Inferior parietal cortex (tissue), 1 donor: ENCODE measurements around the gene RAB3IL1.

ENCODE experiments used
- DNase-seq: peaks from one replicate; pipeline ENCODE4 v3.0.0-alpha.2; 2016; ENCODE audit errors: extremely low spot score

The RAB3IL1 gene, protein sequence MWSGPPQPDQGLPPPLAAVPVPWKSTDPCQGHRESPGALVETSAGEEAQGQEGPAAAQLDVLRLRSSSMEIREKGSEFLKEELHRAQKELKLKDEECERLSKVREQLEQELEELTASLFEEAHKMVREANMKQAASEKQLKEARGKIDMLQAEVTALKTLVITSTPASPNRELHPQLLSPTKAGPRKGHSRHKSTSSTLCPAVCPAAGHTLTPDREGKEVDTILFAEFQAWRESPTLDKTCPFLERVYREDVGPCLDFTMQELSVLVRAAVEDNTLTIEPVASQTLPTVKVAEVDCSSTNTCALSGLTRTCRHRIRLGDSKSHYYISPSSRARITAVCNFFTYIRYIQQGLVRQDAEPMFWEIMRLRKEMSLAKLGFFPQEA

DNA sequence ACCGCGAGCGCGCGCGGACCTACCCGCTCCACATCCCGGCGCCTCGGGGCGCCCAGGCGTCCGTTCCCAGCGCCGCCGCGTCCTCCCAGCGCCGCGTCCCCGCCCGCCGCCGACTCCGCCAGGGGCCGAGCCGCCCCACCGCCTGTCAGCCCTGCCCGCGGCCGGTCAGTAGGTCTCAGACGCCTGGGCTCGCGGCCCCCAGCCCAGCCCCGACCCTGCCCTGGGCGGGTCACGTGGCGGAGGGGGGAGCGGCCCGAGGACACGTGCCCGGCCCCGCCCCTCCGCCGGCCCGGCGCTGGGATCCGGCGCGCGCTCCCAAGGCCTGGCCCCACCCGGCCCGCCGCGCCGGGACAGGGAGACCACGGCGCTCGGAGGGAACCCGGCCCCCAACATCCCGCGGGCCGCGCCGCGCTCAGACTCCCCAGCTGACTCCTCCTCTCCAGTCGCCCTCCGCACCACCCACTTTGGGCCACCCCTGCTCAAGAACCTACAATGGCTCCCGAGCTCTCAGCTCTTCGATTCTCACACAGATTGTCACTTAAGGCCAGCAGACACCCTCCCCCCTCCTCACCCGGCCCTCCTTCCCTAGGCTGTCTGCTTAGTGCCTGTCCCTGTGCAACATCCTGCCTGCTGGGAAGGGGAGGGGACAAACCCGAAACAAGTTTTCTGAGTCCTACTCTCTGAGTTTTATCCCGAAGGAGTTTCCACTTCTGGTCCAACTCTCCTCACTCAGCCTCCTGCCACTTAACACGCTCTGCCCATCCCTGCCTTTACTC is at the start of gene RAB3IL1:
Gene RAB3IL1, minus strand, starts transcription at position 233 of the 776 bp plus-strand sequence. Its CDS starts 199 bp downstream, at position 34.
- peak; percentile 38 for DNase-seq

DNA sequence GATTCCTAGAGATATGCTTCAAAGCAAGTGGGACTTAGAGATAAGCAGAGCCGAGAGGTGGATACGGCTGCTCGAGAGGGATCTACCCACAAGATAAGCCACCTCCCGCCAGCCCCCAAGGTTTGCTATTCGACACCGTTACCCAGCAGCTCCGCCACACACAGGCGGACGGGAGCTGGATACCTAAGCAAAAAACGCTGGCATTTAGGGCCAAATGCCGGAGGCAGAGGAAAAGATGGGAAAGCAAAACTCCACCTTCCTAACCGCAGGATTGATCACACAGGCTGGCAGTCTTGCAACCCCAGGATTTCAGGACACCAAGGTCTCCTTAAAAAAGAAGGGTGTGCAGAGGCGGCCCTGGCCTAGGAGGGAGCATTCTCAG is 49.4 kb upstream of the RAB3IL1 start:
- peak; percentile 56 for DNase-seq

DNA sequence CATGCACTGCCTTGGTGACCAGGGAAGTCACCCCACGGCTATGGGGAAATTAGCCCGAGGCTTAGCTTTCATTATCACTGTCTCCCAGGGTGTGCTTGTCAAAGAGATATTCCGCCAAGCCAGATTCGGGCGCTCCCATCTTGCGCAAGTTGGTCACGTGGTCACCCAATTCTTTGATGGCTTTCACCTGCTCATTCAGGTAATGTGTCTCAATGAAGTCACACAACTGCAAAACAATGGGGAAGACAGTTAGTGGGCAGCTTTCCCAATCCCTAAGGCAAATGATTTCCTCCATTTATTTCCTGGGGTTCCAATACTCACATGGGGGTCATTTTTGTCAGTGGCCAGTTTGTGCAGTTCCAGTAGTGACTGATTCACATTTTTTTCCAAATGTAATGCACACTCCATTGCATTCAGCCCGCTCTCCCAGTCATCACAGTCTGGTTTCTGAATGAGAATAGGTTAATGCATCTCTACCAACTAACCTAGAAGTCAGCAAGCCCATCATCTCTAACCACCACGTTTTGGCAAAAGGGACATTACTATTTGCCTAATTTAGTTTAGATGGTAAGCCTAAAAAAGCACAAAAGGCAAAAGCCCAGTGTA is 47.4 kb upstream of the RAB3IL1 start:
- DNase-seq: peak; percentile 9

DNA sequence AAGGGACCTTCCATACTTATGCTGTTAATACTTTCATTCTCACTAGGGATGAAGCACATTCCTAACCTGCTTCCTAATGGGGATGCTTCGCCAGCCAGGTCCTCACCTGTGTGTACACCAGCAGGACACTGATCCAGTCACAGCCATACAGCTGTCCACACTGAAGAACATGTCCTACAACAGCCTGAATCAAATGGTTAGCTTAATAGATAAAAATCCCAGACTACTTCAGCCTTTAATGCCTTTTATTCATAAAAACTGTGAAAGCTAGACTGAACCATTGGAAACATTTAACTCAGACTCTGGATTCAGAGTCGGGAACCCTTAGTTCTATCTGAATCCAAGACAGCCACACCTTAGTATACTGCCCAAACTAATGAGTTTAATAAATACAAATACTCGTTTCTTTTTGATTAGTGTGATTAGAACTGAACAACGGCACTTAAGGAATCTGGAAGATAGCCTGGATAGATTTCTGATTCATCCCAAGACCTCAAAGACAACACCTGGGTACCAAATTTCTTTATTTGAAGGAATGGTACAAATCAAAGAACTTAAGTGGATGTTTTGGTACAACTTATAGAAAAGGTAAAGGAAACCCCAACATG is 46.8 kb upstream of the RAB3IL1 start:
- DNase-seq: peak; percentile 6

DNA sequence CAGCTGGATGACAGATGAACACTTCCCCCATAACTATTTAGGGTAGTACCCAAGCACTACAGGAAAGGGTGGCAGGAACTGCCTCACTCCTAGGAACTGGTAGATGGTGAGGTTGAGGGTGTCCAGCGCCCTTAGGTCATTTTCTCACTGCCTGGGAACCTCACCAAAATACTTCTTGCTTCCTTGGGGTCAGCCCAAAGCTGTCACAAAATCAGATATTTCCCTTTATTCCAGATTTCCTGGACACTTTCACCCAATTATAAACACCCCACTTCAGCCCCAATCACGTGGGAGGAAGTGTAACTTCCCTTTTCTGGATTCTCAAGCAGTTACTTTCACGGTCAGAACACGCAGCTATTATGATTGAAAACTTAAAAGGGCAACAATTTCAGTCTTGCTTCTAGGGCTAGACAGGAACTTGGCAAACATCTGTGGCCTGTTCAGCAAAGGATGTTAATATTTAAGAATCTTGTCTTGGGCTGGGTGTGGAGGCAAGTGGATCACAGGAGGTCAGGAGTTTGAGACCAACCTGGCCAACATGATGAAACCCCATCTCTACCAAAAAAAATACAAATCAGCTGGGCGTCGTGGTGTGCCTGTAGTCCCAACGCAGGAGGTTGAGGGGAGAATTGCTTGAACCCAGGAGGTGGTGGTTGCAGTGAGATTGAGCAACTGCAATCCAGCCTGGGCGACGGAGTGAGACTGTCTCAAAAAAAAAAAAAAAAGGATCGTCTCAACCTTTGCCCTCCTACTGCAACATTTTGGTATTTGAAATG is 46.1 kb upstream of the RAB3IL1 start:
- DNase-seq: peak; percentile 57

DNA sequence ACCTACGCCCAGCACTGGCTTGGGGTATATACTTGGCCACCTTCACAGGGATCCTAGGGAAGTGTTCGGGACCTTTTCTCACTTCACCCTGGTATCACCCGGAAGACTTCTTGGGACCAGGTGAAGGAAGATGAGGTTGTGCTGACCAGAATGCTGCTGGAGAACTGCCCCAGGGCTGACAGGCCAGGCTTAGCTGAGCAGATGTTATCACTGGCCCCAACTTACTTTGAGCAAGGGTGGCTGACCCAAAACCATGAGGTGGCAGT is 45.6 kb upstream of the RAB3IL1 start:
- no peak for DNase-seq

DNA sequence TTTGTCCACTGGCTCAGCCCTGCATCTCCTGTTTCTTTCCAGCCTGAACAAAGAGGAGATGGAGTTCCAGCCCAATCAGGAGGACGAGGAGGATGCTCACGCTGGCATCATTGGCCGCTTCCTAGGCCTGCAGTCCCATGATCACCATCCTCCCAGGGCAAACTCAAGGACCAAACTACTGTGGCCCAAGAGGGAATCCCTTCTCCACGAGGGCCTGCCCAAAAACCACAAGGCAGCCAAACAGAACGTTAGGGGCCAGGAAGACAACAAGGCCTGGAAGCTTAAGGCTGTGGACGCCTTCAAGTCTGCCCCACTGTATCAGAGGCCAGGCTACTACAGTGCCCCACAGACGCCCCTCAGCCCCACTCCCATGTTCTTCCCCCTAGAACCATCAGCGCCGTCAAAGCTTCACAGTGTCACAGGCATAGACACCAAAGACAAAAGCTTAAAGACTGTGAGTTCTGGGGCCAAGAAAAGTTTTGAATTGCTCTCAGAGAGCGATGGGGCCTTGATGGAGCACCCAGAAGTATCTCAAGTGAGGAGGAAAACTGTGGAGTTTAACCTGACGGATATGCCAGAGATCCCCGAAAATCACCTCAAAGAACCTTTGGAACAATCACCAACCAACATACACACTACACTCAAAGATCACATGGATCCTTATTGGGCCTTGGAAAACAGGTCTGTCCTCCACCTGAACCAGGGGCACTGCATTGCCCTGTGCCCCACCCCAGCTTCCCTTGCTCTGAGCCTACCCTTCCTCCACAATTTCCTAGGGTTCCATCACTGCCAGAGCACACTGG is 45.0 kb upstream of the RAB3IL1 start:
- no peak for DNase-seq

DNA sequence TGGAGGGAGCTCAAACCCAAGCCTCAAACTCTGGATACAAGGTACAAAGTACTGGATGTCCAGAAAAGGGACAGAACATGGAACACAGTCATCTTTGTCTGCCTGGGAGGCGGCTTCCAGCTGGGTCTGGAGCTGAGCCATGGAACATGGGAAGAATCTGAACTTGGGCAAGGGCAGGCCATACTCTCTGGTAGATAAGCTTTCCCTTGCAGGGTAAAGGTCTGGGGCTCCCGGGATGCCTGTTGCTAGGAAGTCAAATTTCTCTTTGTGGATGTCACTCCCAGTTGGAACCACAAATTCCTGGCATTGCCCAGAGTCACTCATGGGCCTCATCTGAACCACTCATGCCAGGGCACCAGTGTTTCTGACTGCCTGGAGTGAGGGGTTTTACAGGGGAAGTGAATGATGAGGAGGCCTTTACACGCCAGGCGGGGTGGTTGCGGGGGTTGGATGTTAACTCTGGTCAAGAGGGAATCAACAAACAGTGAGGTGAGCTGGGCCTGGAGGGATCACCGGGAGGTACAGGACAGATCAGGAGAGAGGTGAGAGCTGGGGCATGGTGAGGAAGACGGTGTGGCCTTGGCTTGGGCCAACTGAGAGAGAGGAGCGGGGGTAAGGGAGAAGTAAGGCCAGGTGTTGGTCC is 44.3 kb upstream of the RAB3IL1 start:
- peak; percentile 73 for DNase-seq

DNA sequence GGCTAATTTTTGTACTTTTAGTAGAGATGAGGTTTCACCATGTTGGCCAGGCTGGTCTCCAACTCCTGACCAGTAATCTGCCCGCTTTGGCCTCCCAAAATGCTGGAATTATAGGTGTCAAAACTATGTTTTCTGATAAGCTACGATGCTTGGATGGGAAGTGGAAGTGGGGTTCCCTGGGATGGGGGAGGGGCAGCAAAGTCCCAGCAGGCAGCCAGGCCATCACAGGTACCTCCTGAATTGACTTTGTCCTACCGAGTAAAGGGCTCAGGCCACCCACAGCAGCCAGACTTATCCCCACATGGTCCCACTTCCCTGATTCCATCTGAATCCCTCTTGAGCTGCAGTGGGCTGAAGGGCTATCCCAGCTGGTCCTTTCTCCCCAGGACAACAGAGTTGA is 43.2 kb upstream of the RAB3IL1 start:
- DNase-seq: no peak

DNA sequence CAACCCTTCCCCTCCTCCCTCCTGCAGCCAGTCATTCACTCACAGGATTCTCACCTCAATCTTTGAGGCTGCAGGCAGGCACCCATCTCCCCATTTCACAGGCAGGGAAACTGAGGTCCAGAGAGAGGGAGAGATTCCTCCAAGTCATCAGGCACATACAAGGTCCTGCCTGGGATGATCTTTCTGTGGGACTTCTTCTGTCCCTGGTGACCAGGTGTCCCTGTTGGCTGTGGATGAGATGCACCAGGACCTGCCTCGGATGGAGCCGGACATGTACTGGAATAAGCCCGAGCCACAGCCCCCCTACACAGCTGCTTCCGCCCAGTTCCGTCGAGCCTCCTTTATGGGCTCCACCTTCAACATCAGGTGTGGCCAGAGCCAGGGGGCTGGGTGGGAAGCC is 42.3 kb upstream of the RAB3IL1 start:
- no peak for DNase-seq

DNA sequence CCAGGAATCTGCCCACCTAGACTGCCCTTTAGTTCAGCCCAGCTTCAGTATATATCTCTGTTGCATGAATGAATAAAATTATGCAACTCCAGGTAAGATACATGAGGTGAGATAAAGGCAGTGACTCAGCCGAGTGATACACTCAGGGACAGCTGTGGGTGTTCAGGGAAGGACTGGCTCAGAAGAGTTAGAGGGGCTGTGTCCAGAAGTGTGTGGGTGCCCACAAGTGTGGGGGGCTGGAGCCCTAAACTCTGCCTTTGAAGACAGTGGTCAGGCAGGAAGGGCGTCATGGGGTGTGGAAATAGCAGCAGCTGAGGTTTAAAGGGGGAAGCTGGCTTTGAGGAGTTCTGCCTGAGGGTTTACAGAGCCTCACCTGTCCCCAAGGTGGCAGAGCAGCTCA is 41.7 kb upstream of the RAB3IL1 start:
- no peak for DNase-seq

DNA sequence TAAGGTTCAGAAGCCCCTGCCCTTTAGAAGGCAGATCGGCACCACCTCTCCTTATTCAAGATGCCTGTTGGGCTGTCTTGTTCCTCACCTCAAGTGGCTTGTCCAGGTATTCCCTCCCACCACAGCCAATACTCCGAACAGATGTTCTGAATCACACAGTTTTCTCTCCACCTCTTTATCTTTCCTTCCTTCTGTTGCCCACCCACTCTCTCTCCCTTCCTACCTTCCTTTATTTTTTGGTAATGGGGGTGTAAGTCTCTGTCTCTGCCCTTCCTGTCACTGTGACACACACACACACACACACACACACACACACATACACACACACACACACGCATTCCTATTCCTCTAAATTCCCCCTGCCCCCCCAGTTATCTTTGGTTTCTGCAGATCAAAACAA is 41.2 kb upstream of the RAB3IL1 start:
- no peak for DNase-seq

DNA sequence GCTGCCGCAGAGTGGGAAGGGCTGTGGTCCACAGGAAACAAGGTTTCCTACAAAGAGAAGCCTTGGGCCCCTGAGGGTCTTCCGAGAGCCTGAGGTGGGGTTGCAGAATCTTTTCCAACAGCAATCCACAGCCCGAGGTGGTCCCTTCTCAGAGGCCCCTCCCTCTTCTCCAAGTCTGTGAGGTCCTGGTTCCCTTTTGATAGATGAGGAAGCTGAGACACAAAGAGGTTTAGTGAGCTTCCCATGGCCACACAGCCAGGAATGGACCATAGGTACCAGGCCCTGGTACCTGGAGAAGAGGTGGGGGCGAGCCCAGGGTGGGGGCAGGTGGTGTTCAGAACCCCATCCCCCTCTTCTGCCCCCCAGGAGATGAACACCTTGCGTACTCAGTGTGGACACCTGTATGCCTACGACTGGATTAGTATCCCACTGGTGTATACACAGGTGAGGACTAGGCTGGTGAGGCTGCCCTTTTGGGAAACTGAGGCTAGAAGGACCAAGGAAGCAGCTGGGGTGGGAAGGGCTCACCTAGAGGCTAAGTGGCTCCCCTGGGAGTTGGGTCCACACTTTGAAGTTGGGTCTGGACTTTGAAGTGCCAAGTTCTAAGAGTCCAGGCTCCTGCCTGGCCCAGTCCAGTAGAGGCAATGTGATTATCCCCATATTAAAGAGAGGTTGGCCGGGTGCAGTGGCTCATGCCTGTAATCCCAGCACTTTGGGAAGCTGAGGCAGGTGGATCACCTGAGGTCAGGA is 39.8 kb upstream of the RAB3IL1 start:
- no peak for DNase-seq

DNA sequence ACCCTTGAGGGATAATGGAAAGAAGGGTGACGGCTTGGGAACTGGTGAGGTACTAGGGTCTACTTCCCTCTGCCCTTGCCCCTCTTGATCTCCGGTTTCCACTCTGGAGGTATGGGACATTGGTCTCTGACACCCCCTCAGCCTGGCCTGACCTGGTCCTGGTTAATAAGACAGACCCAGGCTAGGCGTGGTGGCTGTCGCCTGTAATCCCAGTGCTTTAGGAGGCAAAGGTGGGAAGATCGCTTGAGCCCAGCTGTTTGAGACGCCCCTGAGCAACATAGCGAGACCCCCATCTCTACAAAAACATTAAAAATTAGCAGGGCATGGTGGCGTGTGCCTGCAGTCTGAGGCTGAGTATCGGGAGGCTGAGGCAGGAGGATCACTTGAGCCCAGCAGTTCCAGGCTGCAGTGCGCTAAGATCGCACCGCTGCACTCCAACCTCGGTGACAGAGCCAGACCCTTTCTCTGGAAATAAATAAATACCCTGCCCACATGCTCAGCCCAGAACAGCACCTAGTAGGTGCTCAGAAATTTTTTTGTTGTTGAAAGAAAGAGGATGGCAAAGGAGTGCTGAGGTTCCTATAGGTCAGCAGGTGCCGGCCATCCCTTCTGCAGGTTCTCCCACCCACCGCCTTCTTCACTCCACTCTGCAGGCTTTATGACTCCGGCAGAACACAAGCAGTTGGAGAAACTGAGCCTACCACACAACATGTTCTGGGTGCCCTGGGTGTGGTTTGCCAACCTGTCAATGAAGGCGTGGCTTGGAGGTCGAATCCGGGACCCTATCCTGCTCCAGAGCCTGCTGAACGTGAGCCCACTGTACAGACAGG is 39.0 kb upstream of the RAB3IL1 start:
- DNase-seq: no peak

DNA sequence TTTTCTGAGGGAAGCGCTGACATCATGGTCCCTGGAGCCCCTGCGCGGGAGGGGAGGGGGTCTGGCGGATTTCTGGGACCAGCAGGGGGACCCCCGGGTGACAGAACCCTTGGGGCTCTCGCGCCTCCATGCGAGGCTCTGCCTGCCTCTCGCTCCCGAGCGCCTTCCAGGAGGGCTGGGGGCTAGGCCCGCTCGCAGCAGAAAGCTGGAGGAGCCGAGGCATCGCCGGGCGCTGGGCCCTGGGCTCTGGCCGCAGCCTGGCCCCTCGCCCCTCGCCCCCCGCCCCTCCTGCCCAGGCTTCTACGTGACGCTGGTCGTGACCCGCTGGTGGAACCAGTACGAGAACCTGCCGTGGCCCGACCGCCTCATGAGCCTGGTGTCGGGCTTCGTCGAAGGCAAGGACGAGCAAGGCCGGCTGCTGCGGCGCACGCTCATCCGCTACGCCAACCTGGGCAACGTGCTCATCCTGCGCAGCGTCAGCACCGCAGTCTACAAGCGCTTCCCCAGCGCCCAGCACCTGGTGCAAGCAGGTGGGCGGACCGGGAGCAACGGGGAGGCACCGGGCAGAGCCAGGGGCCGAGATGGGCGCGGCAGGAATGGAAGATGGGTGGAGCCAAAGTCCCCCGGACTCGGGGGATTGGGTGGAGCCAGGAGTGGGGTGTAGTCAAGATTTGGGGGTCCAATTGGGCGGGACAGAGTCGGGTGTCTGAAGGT is 38.2 kb upstream of the RAB3IL1 start:
- no peak for DNase-seq

DNA sequence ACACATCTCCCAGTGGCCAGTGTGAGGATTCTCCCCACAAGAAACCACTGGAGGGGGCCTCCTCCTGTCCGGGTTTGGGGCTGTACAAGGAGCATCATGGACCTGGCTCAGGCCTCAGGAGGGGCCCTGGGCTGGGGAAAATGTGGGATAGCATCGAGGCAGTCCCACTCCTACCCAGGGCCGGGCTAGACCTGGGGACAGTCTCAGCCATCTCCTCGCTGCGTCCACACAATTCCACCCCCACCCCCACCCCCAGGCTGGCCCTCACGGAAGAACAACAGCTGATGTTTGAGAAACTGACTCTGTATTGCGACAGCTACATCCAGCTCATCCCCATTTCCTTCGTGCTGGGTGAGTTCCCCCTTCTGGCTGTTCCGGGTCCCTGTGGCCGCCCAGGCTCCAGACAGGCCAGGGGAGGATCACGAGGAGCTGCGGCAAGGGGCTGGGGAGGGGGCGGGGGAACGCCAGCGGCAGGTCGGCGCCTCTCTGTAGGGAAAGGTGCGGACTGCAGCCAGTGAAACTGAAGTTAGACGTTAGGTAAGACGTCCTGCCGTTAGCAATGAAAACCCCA is 37.6 kb upstream of the RAB3IL1 start:
- peak; percentile 30 for DNase-seq

DNA sequence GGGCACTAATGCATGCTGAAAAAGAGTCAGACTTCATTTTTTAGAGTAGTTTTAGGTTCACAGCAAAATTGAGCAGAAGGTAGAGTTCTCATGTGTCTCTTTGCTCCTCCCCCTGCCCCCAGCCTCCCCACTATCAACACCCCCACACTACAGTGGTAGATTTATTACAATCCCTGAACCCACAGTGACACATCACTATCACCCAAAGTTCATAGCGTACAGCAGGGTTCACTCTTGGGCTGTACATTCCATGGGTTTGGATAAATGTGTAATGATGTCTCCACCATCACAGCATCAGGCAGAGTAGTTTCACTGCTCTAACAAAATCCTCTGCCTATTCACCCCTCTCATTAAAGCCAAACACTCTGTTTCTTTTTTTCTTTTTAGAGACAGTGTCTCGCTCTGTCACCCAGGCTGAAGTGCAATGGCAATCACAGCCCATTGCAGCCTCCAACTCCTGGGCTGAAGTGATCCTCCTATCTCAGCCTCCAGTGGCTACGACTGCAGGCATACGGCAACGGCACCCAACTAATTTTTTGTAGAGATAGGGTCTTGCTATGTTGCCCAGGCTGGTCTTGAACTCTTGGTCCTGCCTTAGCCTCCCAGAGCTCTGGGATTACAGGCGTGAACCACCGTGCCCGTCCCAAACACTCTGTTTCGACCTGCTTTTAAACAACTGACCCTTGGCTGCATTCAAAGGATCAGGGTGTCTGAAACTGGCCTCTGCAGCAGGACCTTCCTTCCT is 36.9 kb upstream of the RAB3IL1 start:
- DNase-seq: peak; percentile 9
